NCI-H2196 (cell line): ENCODE measurements around the gene TREML2.

Experiments
- DNase-seq: peaks from one replicate; lab custom pipeline; 2025; ENCODE audit not compliant: unreplicated experiment; lab: John Stamatoyannopoulos, UW

TREML2 gene

DNA sequence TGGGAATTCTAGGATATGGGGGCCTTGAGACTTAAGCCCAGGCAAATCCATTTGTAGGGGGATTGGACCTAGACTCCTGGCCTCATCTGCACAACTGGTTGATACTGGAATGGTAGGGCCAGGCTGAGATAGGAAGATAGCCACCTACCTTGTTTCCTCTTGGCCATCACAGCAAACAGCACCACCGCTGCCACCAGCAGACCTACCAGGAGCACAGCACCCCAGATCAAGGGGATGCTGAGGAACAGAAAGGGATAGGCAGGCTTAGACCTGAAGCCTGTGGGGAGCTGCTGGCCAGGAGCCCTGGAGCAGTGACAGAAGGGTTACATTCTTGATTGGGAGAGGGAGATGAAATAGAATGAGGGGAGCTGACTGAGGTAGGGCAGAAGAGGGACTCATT is 50.3 kb downstream of the TREML2 start:
- no peak for DNase-seq

DNA sequence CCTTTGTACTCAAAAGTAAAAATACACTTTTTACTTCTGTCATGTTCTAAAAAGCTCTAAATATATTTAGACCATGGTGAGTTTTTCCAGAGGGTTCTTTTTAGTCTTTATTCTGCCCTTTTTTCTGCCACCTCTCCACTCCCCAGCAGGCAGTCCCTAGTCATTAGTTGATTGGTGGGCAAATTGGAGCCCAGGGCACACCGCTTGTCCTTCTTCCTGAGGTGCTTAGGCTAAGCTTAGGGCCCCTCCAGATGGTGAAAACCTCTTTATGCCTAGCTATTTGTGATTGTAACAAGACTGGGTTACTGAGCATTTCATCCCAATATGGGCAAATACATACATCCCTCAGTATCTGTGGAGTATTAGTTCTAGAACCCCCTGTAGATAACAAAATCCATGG is 53.0 kb downstream of the TREML2 start:
- DNase-seq: no peak
